Neural progenitor cell (in vitro differentiated cells): ENCODE results near the gene ZNF672.

Source experiments
- EZH2 ChIP-seq: fragments of 200-600 bp; sonication (generic); IDR thresholded peaks from 2 replicates; pipeline ENCODE4 v1.6.1; 2017; ENCODE audit warnings: antibody characterized with exemption, mild to moderate bottlenecking, moderate library complexity
- TF ChIP-seq, protein P1 (sequence below): fragments of 200-600 bp; sonication (generic); IDR thresholded peaks from 2 replicates; pipeline ENCODE4 v1.5.1; 2017; ENCODE audit warnings: antibody characterized with exemption, mild to moderate bottlenecking

DNA sequence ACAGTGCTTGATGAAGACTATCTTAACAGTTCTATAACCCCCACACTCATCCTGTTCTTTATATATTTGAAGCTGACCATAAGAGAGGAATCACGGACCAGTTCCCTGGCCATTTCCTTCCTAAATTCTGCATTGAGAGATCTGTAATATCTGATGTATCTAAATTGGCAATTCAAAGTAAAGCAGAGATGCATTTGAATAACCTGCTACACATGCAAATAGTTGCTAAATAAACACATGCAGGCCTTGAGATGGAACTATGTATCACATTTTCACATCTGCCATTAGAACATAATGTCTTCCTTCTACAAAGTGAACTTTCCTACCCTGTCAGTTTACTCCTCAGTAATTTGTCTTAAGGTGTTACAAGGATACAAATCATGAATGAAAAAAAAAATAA is 47.6 kb downstream of the ZNF672 start:
- TF ChIP-seq, protein P1, sequence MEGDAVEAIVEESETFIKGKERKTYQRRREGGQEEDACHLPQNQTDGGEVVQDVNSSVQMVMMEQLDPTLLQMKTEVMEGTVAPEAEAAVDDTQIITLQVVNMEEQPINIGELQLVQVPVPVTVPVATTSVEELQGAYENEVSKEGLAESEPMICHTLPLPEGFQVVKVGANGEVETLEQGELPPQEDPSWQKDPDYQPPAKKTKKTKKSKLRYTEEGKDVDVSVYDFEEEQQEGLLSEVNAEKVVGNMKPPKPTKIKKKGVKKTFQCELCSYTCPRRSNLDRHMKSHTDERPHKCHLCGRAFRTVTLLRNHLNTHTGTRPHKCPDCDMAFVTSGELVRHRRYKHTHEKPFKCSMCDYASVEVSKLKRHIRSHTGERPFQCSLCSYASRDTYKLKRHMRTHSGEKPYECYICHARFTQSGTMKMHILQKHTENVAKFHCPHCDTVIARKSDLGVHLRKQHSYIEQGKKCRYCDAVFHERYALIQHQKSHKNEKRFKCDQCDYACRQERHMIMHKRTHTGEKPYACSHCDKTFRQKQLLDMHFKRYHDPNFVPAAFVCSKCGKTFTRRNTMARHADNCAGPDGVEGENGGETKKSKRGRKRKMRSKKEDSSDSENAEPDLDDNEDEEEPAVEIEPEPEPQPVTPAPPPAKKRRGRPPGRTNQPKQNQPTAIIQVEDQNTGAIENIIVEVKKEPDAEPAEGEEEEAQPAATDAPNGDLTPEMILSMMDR: no peak
- TF ChIP-seq EZH2: no peak
